Thyroid gland (tissue), 4 donors: ENCODE measurements around the gene GALNT13. TPM values are rescaled to one million over a fixed set of nuclear protein-coding genes. Genes with fewer than 3 reads are reported as not detected.

Experiments
- DNase-seq, 2 donors: peaks; one replicate each; pipeline ENCODE4 v3.0.0-alpha.2; 2019
- H3K27ac ChIP-seq, 3 donors: fragments of 200-600 bp; sonication (generic); 1 replicate in 2 of 3; 2 replicates in 1 of 3; pipeline ENCODE4 v1.5.1; 2016 to 2019; ENCODE audit warnings: mild to moderate bottlenecking in 1 of 3, moderate library complexity in 1 of 3
- H3K27me3 ChIP-seq: fragments of 200-600 bp; sonication (generic); one replicate; pipeline ENCODE4 v1.5.1; 2019
- H3K36me3 ChIP-seq, 2 donors: fragments of 200-600 bp; sonication (generic); one replicate each; pipeline ENCODE4 v1.5.1; 2016 to 2019
- H3K4me1 ChIP-seq, 2 donors: fragments of 200-600 bp; sonication (generic); one replicate each; pipeline ENCODE4 v1.5.1; 2017 to 2019
- H3K4me3 ChIP-seq, 3 donors: fragments of 200-600 bp; sonication (generic); replicated peaks in 1 of 3; 1 replicate in 2 of 3; 2 replicates in 1 of 3; pipeline ENCODE4 v1.5.1; 2016; ENCODE audit warnings: mild to moderate bottlenecking in 1 of 3
- H3K9me3 ChIP-seq: fragments of 200-600 bp; sonication (generic); one replicate; pipeline ENCODE4 v1.5.1; 2017
- CTCF ChIP-seq, 6 experiments: fragments of 200-600 bp in 3 of 6; fragments of 450-650 bp in 3 of 6; sonication (generic) in 3 of 6; IDR thresholded peaks; one replicate each; pipeline ENCODE4 v1.5.1; 2016 to 2019; ENCODE audit warnings: antibody characterized with exemption in 6 of 6, mild to moderate bottlenecking in 2 of 6, inconsistent platforms in 1 of 6, moderate library complexity in 1 of 6
- POLR2A ChIP-seq, 2 donors: fragments of 450-650 bp; IDR thresholded peaks; one replicate each; pipeline ENCODE4 v1.6.1; 2017; ENCODE audit warnings: antibody characterized with exemption in 2 of 2, mild to moderate bottlenecking in 2 of 2, moderate library complexity in 1 of 2
- WGBS, 2 donors: methylation state at CpG; one replicate each; pipeline ENCODE4 v1.1.5; 2017; 5-methylcytosine and 5-hydroxymethylcytosine counted together
- intact Hi-C: fragments of 100-400 bp; cut with DNase I; formaldehyde crosslinking; loops from one replicate; pipeline ENCODE4 v1.15.1; 2023
- total RNA-seq, 4 donors: library from RNA; depleted of rRNA; stranded (reverse); fragments of >200 nt; gene quantifications; one replicate each; pipeline ENCODE4 v1.2.3, GENCODE V29; 2016

The GALNT13 gene
- total RNA-seq, 4 donors from 2014 or later = 0.13 to 2.3 TPM; not detected in 2

- intact Hi-C loops = no loop called here
- Histone ChIP-seq H3K27ac (no peak overlapping the region), H3K4me3 (no peak overlapping the region), H3K36me3 (no peaks in the 10 kb centered on the region), H3K9me3 (no peaks in the 10 kb centered on the region), H3K4me1 (no peaks in the 10 kb centered on the region), H3K27me3 (no peaks in the 10 kb centered on the region)
- 82 to 84% methylated on average over 3 of the region's 3 CpGs for WGBS, 2 donors
- TF ChIP-seq POLR2A (IDR thresholded peaks at IDR 0.05) (no peak), CTCF (IDR thresholded peaks at IDR 0.05) (no peak)
- DNase-seq = no peak
Observed at GRCh38 chr2:154403242-154403790, 531.6 kb downstream of the GALNT13 start.

GRCh38 chr2:154408786-154409185 is 537.1 kb downstream of the GALNT13 start:
- Histone ChIP-seq H3K36me3 (no peaks in the 10 kb centered on the region), H3K9me3 (no peaks in the 10 kb centered on the region), H3K4me1 (no peaks in the 10 kb centered on the region), H3K27me3 (no peaks in the 10 kb centered on the region), H3K27ac (no peak overlapping the region), H3K4me3 (no peak overlapping the region)
- TF ChIP-seq CTCF (IDR thresholded peaks at IDR 0.05) (no peak), POLR2A (IDR thresholded peaks at IDR 0.05) (no peak)
- 73 to 78% methylated on average over 1 of the region's 1 CpG for WGBS, 2 donors
- intact Hi-C loops = no loop called here
- no peak for DNase-seq

GRCh38 chr2:154422251-154422650 is 550.5 kb downstream of the GALNT13 start:
- TF ChIP-seq CTCF (IDR thresholded peaks at IDR 0.05) = no peak
- no peak for TF ChIP-seq POLR2A (IDR thresholded peaks at IDR 0.05)
- Histone ChIP-seq H3K36me3 (no peaks in the 10 kb centered on the region), H3K4me1 (no peaks in the 10 kb centered on the region), H3K4me3 (no peak overlapping the region), H3K9me3 (no peaks in the 10 kb centered on the region), H3K27ac (no peak overlapping the region), H3K27me3 (no peaks in the 10 kb centered on the region)
- WGBS, 2 donors = 81 to 83% methylated on average over 1 of the region's 1 CpG
- intact Hi-C loops = no loop called here
- no peak for DNase-seq

GRCh38 chr2:154425994-154426393 is 554.3 kb downstream of the GALNT13 start:
- TF ChIP-seq POLR2A (IDR thresholded peaks at IDR 0.05) (no peak), CTCF (IDR thresholded peaks at IDR 0.05) (no peak)
- Histone ChIP-seq H3K9me3 (no peaks in the 10 kb centered on the region), H3K27me3 (no peaks in the 10 kb centered on the region), H3K27ac (no peak overlapping the region), H3K4me1 (no peaks in the 10 kb centered on the region), H3K36me3 (no peaks in the 10 kb centered on the region), H3K4me3 (no peak overlapping the region)
- intact Hi-C loops = no loop called here
- WGBS, 2 donors = 58 to 75% methylated on average over 2 of the region's 2 CpGs
- no peak for DNase-seq

- TF ChIP-seq CTCF (IDR thresholded peaks at IDR 0.05) (no peak), POLR2A (IDR thresholded peaks at IDR 0.05) (no peak)
- intact Hi-C loops = no loop called here
- 77 to 88% methylated on average over 2 of the region's 2 CpGs for WGBS, 2 donors
Observed at GRCh38 chr2:154427453-154427852, 555.7 kb downstream of the GALNT13 start.

More at GRCh38 chr2:154427453-154427852, 555.7 kb downstream of the GALNT13 start:
- no peaks in the 10 kb centered on the region for H3K36me3 ChIP-seq
- H3K4me1 ChIP-seq = no peaks in the 10 kb centered on the region
- no peak for DNase-seq
- H3K27ac ChIP-seq = no peak overlapping the region
- H3K4me3 ChIP-seq = no peak overlapping the region
- H3K9me3 ChIP-seq = no peaks in the 10 kb centered on the region
- H3K27me3 ChIP-seq = no peaks in the 10 kb centered on the region
